ENCODE results near the gene TMEM260. TPM values are rescaled to one million over a fixed set of nuclear protein-coding genes. Genes with fewer than 3 reads are reported as not detected.

TMEM260 gene
- 7.3 and 11.0 TPM in 2 replicates for total RNA-seq

GRCh38 chr14:56579345-56580220 is at the start of gene TMEM260:
TSS of gene TMEM260 (plus strand) at chr14:56579798. CDS start at chr14:56579915, 117 bp downstream.

Other genes with a start within 250 kb of the TMEM260 start
- gene OTX2, start 230.7 kb downstream of the TMEM260 start, total RNA-seq, result not detected in 2 replicates